Neural cell (in vitro differentiated cells): ENCODE results near the gene DMRT1. TPM values are rescaled to one million over a fixed set of nuclear protein-coding genes. Genes with fewer than 3 reads are reported as not detected.

Experiments
- H2AFZ ChIP-seq: fragments of 200-600, 300-800 bp; sonication (generic), shearing (Covaris generic); 2 replicates; pipeline ENCODE4 v1.6.0; 2014; ENCODE audit warnings: low read depth, mild to moderate bottlenecking, antibody characterized with exemption, low read length, moderate library complexity
- H3F3A ChIP-seq: fragments of 200-600 bp; shearing (Covaris generic); 2 replicates; pipeline ENCODE4 v1.6.1; 2016; ENCODE audit warnings: mild to moderate bottlenecking, moderate library complexity, mixed read lengths, antibody characterized with exemption, low read length; ENCODE audit not compliant: insufficient read depth, poor library complexity, severe bottlenecking
- H3K27ac ChIP-seq: fragments of 200-600, 300-800 bp; sonication (generic), shearing (Covaris generic); 2 replicates; pipeline ENCODE4 v1.5.1; 2014; ENCODE audit warnings: mild to moderate bottlenecking, low read length, moderate library complexity
- H3K27me3 ChIP-seq: fragments of 300-800, 200-600 bp; sonication (generic), shearing (Covaris generic); 2 replicates; pipeline ENCODE4 v1.6.0; 2014; ENCODE audit warnings: mild to moderate bottlenecking, low read depth, low read length, moderate library complexity; ENCODE audit not compliant: insufficient read depth
- H3K36me3 ChIP-seq: fragments of 300-800, 200-600 bp; sonication (generic), shearing (Covaris generic); 2 replicates; pipeline ENCODE4 v1.5.1; 2014; ENCODE audit warnings: mild to moderate bottlenecking, antibody characterized with exemption, low read length, moderate library complexity; ENCODE audit not compliant: insufficient read depth
- H3K4me2 ChIP-seq: fragments of 300-800, 200-600 bp; sonication (generic), shearing (Covaris generic); 2 replicates; pipeline ENCODE4 v1.6.0; 2014; ENCODE audit warnings: mild to moderate bottlenecking, low read length
- H3K4me3 ChIP-seq: fragments of 300-800, 200-600 bp; sonication (generic), shearing (Covaris generic); 2 replicates; pipeline ENCODE4 v1.5.1; 2014; ENCODE audit warnings: mild to moderate bottlenecking, low read length, moderate library complexity
- H3K79me2 ChIP-seq: fragments of 200-600 bp; shearing (Covaris generic); replicated peaks from 2 replicates; pipeline ENCODE4 v1.6.0; 2014; ENCODE audit warnings: mild to moderate bottlenecking, low read length, moderate library complexity; ENCODE audit not compliant: insufficient read depth
- H3K9ac ChIP-seq: fragments of 300-800, 200-600 bp; sonication (generic), shearing (Covaris generic); 2 replicates; pipeline ENCODE4 v1.6.1; 2016; ENCODE audit warnings: mild to moderate bottlenecking, low read length, mixed read lengths
- H3K9me2 ChIP-seq: fragments of 200-600 bp; shearing (Covaris generic); 2 replicates; pipeline ENCODE4 v1.6.1; 2016; ENCODE audit warnings: mild to moderate bottlenecking, low read length, mixed read lengths; ENCODE audit not compliant: insufficient read depth
- H3K9me3 ChIP-seq: fragments of 200-600, 300-800 bp; sonication (generic), shearing (Covaris generic); 2 replicates; pipeline ENCODE4 v1.6.1; 2016; ENCODE audit warnings: mild to moderate bottlenecking, mixed run types, low read length, moderate library complexity, mixed read lengths
- H4K20me1 ChIP-seq: fragments of 200-600 bp; shearing (Covaris generic); 2 replicates; pipeline ENCODE4 v1.6.1; 2016; ENCODE audit warnings: mild to moderate bottlenecking, mixed run types; ENCODE audit not compliant: insufficient read depth
- EP300 ChIP-seq: fragments of 450-650 bp; conservative IDR thresholded peaks from 2 replicates; pipeline ENCODE4 v1.6.1; 2014; ENCODE audit warnings: antibody characterized with exemption, mild to moderate bottlenecking, moderate library complexity; ENCODE audit not compliant: poor library complexity, severe bottlenecking
- EZH2 ChIP-seq: fragments of 200-600, 300-800 bp; shearing (Covaris generic), sonication (generic); IDR thresholded peaks from 2 replicates; pipeline ENCODE4 v1.6.1; 2014; ENCODE audit warnings: antibody characterized with exemption, low read length, borderline replicate concordance, mild to moderate bottlenecking; ENCODE audit not compliant: insufficient read depth, poor library complexity, severe bottlenecking
- MXI1 ChIP-seq: fragments of 450-650 bp; conservative IDR thresholded peaks from 2 replicates; pipeline ENCODE4 v1.6.1; 2014; ENCODE audit warnings: antibody characterized with exemption, mild to moderate bottlenecking; ENCODE audit not compliant: poor library complexity, severe bottlenecking
- POLR2AphosphoS5 ChIP-seq: IDR thresholded peaks from 2 replicates; pipeline ENCODE4 v1.6.1; 2012
- RAD21 ChIP-seq: fragments of 450-650 bp; conservative IDR thresholded peaks from 2 replicates; pipeline ENCODE4 v1.6.1; 2014; ENCODE audit warnings: antibody characterized with exemption, mild to moderate bottlenecking, moderate library complexity
- SMC3 ChIP-seq: fragments of 450-650 bp; conservative IDR thresholded peaks from 2 replicates; pipeline ENCODE4 v1.6.1; 2014; ENCODE audit warnings: antibody characterized with exemption, mild to moderate bottlenecking, moderate library complexity; ENCODE audit not compliant: poor library complexity
- TAF1 ChIP-seq: IDR thresholded peaks from 2 replicates; pipeline ENCODE4 v1.6.1; 2012; ENCODE audit warnings: low read depth
- polyA plus RNA-seq: library from polyadenylated mRNA; depleted of rRNA; stranded (reverse); fragments of >200 nt; gene quantifications from 2 replicates; pipeline ENCODE4 v1.2.3, GENCODE V29; 2014
- TF ChIP-seq, protein P1 (sequence below): IDR thresholded peaks from 2 replicates; pipeline ENCODE4 v1.6.1; 2012; ENCODE audit warnings: borderline replicate concordance
- TF ChIP-seq, protein P2 (sequence below): fragments of 450-650 bp; IDR thresholded peaks from 2 replicates; pipeline ENCODE4 v1.5.1; 2014; ENCODE audit warnings: antibody characterized with exemption, mild to moderate bottlenecking, moderate library complexity; ENCODE audit not compliant: poor library complexity, severe bottlenecking

The DMRT1 gene
- polyA plus RNA-seq, 1 donor from 2014 or later, result 0.26 TPM

DNA sequence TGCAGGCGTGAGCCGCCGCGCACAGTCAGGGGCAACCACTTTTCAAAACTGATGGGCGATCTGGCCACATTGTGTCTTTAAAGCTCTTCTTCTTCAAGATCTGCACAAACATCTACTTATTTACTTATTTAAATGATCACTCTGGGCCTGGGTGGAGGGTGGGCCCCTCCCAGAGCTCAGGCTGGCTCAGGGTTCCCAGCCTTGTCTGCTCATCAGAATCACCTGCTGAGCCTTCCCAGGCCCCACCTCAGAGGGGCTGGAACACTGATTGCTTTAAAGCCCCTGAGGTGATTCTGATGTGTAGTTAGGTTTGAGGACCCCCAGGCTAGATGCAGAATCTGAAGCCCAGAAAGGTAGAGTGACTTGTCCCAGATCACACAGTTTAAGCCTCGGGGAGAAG lies 45.6 kb upstream of the DMRT1 start:
- H3K4me2 ChIP-seq, result no peak overlapping the region
- no peaks in the 10 kb centered on the region for H4K20me1 ChIP-seq
- TF ChIP-seq EP300 (no peak), MXI1 (no peak), POLR2AphosphoS5 (no peak), RAD21 (no peak), EZH2 (no peak), SMC3 (no peak), TAF1 (no peak)
- TF ChIP-seq, protein P1, sequence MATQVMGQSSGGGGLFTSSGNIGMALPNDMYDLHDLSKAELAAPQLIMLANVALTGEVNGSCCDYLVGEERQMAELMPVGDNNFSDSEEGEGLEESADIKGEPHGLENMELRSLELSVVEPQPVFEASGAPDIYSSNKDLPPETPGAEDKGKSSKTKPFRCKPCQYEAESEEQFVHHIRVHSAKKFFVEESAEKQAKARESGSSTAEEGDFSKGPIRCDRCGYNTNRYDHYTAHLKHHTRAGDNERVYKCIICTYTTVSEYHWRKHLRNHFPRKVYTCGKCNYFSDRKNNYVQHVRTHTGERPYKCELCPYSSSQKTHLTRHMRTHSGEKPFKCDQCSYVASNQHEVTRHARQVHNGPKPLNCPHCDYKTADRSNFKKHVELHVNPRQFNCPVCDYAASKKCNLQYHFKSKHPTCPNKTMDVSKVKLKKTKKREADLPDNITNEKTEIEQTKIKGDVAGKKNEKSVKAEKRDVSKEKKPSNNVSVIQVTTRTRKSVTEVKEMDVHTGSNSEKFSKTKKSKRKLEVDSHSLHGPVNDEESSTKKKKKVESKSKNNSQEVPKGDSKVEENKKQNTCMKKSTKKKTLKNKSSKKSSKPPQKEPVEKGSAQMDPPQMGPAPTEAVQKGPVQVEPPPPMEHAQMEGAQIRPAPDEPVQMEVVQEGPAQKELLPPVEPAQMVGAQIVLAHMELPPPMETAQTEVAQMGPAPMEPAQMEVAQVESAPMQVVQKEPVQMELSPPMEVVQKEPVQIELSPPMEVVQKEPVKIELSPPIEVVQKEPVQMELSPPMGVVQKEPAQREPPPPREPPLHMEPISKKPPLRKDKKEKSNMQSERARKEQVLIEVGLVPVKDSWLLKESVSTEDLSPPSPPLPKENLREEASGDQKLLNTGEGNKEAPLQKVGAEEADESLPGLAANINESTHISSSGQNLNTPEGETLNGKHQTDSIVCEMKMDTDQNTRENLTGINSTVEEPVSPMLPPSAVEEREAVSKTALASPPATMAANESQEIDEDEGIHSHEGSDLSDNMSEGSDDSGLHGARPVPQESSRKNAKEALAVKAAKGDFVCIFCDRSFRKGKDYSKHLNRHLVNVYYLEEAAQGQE, result no peak
- TF ChIP-seq, protein P2, sequence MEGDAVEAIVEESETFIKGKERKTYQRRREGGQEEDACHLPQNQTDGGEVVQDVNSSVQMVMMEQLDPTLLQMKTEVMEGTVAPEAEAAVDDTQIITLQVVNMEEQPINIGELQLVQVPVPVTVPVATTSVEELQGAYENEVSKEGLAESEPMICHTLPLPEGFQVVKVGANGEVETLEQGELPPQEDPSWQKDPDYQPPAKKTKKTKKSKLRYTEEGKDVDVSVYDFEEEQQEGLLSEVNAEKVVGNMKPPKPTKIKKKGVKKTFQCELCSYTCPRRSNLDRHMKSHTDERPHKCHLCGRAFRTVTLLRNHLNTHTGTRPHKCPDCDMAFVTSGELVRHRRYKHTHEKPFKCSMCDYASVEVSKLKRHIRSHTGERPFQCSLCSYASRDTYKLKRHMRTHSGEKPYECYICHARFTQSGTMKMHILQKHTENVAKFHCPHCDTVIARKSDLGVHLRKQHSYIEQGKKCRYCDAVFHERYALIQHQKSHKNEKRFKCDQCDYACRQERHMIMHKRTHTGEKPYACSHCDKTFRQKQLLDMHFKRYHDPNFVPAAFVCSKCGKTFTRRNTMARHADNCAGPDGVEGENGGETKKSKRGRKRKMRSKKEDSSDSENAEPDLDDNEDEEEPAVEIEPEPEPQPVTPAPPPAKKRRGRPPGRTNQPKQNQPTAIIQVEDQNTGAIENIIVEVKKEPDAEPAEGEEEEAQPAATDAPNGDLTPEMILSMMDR, result no peak
- H3K4me3 ChIP-seq, result no peak overlapping the region
- no peaks in the 10 kb centered on the region for H3F3A ChIP-seq
- H3K9me2 ChIP-seq, result no peaks in the 10 kb centered on the region
- H3K27ac ChIP-seq, result no peak overlapping the region
- no peaks in the 10 kb centered on the region for H3K27me3 ChIP-seq
- no peaks in the 10 kb centered on the region for H3K9me3 ChIP-seq
- no peaks in the 10 kb centered on the region for H3K36me3 ChIP-seq
- no peak overlapping the region for H3K9ac ChIP-seq
- H3K79me2 ChIP-seq, result no peaks in the 10 kb centered on the region
- no peak overlapping the region for H2AFZ ChIP-seq

DNA sequence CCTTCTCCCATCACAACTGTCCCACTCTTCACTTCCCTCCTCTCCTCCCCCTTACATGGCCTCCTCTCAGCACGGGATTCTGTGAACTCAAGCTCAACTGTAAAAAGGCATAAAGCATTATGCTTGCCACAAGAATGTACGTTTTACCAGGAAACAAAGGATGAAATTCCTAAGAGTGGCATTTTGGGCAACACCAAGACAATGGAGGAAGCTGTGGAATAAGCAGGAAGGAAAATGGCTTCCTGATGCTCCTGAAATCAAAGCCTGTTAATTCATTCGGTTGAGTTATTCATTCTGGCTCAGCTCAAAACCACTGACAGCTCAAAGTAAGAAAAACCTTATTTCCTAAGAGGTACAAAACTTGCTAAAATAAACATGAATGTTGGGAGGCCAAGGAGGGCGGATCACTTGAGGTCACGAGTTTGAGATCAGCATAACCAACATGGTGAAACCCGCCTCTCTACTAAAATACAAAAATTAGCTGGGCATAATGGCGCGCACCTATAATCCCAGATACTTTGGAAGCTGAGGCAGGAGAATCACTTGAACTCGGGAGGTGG lies 40.8 kb upstream of the DMRT1 start:
- no peak overlapping the region for H3K4me3 ChIP-seq
- H3K9me2 ChIP-seq, result no peaks in the 10 kb centered on the region

More for the DNA sequence above, 40.8 kb upstream of the DMRT1 start:
- no peak overlapping the region for H3K27ac ChIP-seq
- no peak overlapping the region for H3K9ac ChIP-seq
- TF ChIP-seq, protein P2, result no peak
- no peak for TF ChIP-seq EZH2
- no peak overlapping the region for H2AFZ ChIP-seq
- H3K79me2 ChIP-seq, result no peaks in the 10 kb centered on the region
- H3K4me2 ChIP-seq, result no peak overlapping the region
- no peaks in the 10 kb centered on the region for H3K36me3 ChIP-seq
- no peaks in the 10 kb centered on the region for H3F3A ChIP-seq
- no peaks in the 10 kb centered on the region for H3K9me3 ChIP-seq
- H4K20me1 ChIP-seq, result no peaks in the 10 kb centered on the region
- H3K27me3 ChIP-seq, result no peaks in the 10 kb centered on the region
